Stromal cell of bone marrow (primary cell): ENCODE data around the gene FAM117A.
A peak's percentile ranks its signal among the peaks of the same experiment; 100 is the strongest.
"Not testable (repeated sequence)": the region's sequence is repeated elsewhere in the genome, so short reads cannot be mapped to it uniquely, and the experiment has no call there.

Experiments used
- DNase-seq: peaks from one replicate; pipeline ENCODE4 v3.0.0-alpha.2; 2012; ENCODE audit warnings: low read depth

The FAM117A gene

DNA sequence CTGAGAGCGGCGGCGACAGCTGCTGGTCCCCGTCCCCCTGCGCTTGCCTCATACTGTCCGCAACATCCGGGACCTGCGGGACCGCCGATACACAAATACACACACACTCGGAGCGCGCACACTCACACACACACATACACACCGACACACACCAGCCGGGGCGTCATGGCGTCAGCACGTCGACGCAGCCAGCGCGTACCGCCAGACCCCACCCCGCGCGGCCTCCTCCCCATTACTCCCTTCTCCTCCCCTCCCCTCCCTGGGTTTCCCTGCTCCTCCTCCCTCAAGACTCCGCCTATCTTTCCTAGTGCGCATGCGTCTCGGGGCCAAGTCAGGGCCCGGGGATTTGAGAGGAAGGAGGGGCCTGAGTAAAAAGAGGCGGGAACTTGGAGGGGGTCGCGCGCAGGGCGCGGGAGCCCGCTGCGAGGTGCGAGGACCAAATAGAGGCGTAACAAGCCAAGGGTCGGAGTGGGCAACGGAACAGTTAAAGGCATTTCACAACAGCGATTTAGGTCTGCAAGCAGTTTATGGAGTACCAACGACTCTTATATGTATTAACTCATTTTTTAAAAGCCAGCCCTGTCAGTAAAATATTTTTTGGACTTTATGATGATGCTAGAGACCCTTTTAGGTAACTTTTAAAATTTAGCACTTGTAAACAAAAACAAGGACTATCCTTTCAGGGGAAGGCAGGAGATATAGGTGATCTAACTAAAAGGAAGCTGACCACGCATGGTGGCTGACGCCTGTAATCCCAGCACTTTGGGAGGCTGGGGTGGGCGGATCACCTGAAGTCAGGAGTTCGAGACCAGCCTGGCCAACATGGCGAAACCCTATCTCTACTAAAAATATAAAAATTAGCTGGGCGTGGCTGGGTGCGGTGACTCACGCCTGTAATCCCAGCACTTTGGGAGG is 85.7 kb downstream of the FAM117A start, which contains the start of gene SPOP:
Gene SPOP, minus strand, starts transcription at position 165 of the 915 bp plus-strand sequence. CDS start 55,287 bp downstream, outside the sequence.
- peak; percentile 97 for DNase-seq

DNA sequence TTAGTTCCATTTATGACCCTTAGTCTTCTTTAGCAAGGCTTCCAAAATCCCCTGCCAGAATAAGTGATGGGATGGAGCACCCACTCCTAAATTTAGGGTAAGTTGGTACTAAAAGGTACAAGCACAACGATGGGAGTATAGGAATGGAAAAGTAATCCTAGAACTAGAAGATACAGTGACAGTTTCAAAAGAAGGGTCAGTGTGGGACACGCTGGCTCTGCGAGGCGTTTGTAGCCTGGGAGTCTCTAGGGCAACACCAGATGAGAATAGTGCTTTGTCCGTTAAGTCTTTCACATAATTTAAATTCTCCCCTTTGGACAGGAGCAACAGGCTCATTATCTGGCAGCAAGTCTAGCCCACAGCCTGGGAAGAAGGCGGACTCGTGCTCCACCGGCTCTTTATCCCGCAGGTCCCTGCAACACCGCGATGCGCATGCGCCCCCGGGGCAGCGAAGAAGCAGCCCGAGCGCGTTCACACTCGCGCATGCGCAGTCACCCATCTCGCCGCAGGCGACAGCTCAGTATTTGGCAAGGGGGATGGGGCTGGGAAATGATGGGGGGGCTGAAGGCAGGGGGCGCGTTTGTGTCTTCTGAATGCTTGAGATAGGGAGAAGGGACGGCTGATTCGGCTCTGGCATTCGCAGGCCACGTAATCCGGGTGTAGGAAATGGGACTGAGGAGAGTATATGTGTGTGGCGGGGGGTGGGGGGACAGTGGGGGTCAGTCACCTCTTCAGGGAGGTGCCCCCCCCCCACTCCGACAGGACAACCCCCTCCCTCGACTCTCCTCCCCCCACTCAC is 86.6 kb downstream of the FAM117A start:
- peak; percentile 86 for DNase-seq

DNA sequence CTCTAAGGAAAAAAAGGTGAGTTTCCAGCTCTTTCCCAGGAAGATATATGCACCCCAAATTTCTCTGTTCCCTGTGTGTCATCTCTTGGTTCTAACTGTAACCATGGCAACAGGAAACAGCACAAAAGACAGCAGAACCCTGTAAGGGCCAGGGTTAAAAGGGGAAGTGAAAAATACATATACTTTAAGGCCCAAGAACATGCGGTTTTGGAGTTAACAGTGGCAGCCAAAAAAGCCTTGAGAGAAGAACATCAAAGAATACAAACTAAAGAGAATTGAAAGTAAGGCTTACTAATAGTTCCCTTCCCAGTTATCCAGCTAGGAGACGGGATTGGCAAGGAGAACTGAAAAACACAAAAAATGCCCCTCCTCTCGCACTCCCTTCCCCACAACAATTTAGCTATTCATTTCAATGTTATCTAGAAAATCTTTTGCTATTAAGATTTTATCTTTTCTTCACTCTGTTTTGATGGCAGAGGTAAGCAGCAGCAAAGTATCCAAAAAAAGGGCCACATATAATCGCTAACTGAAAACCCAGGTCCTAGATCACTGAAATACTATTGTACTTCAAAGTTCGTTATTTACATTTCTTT is 87.6 kb downstream of the FAM117A start:
- peak; percentile 40 for DNase-seq

DNA sequence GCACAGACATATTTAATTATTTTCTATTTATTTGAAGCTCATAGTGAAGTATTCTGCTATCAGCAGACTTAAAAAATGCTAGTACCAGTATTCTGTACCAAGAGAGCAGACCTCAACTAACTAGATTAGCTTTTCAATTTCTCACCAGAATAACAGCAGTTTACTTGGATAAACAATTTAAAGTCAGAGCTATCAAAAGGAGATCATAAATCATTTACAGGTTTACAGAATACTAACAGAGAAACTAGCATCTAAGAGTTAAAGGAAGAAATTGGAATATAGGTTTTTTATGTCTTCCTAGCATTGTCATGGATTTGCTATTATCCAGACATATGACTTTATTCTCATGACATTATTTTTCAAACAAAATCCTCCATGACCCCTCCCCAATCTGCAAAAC is 89.4 kb downstream of the FAM117A start:
- no peak for DNase-seq

DNA sequence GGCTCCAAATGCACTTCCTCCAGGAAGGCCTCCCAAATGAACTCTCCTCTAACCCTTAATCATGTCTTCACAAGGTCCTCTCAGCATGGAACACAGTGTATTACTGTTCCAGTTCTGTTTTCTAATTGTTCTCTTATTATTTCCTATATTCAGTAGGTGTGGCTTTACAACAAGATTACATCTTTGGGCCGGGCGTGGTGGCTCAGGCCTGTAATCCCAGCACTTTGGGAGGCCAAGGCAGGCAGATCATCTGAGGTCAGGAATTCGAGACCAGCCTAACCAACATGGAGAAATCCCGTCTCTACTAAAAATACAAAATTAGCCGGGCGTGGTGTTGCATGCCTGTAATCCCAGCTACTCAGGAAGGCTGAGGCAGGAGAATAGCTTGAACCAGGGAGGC is 90.3 kb downstream of the FAM117A start:
- not testable (repeated sequence) for DNase-seq

GRCh38 chr17:49670641-49671040 is 93.3 kb downstream of the FAM117A start:
- DNase-seq = no peak

DNA sequence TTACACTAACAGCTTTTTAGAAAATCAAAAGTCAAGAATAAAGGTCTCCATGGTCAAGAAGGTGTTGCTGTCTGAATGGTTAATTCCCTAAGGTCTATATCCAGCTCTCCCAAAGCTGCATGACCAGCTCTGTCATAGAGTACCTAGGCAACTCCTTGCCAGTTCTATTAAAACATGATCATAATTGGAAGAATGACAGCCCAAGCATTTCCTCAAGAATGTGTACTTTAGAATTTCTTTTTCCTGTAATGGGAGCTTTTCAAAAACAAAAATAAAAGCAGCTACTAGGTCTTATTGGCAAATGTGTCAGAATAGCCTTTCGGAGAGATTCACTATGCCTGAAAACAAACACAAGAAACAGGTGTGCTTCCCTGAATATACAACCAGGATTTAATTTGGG is 93.9 kb downstream of the FAM117A start:
- no peak for DNase-seq

GRCh38 chr17:49667854-49668253 is 96.1 kb downstream of the FAM117A start:
- DNase-seq = no peak

DNA sequence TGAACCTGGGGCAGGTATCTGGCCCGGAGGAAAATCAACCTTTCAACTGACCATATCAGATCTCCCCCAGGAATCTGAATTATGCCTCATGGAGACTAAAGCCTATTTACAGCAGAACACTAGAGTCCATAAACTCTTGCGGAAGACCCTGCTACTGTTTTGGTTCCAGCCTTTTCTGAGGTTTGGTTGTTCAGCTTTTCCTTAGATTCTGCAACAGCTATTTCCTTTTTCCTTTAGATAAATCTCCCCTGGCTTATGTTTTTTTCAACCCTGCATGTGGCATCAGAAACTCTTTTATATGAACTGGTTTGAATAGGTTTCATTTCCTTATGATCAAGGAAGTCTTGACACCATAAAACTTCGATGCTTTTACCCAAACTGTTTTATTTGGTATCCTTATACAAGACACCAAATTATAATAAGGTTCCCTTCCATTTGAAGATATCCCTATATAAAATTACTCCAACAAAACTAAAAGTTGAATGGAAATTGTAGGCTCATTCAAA is 99.2 kb downstream of the FAM117A start:
- no peak for DNase-seq
